Breast epithelium (tissue), 4 donors: Measurements from ENCODE around the gene TSPEAR. TPM values are rescaled to one million over a fixed set of nuclear protein-coding genes. Genes with fewer than 3 reads are reported as not detected.

ENCODE experiments used
- DNase-seq, 2 donors: peaks; one replicate each; pipeline ENCODE4 v3.0.0-alpha.2; 2019; ENCODE audit warnings: low spot score in 2 of 2
- H3K27ac ChIP-seq, 2 donors: fragments of 200-600 bp; sonication (generic) in 1 of 2; one replicate each; pipeline ENCODE4 v1.5.1; 2016 to 2019; ENCODE audit warnings: mild to moderate bottlenecking in 1 of 2
- H3K27me3 ChIP-seq, 2 donors: fragments of 200-600 bp; sonication (generic) in 1 of 2; one replicate each; pipeline versions ENCODE4 v1.5.1 to v1.6.0; 2017 to 2019; ENCODE audit warnings: control low read depth in 1 of 2, mild to moderate bottlenecking in 1 of 2
- H3K36me3 ChIP-seq: fragments of 200-600 bp; one replicate; pipeline ENCODE4 v1.5.1; 2019
- H3K4me1 ChIP-seq, 2 donors: fragments of 200-600 bp; sonication (generic); one replicate each; pipeline ENCODE4 v1.5.1; 2016 to 2019; ENCODE audit warnings: control low read depth in 1 of 2
- H3K4me3 ChIP-seq, 3 donors: fragments of 200-600 bp; sonication (generic); 1 replicate in 2 of 3; 2 replicates in 1 of 3; pipeline ENCODE4 v1.5.1; 2016 to 2019; ENCODE audit warnings: mild to moderate bottlenecking in 3 of 3, moderate library complexity in 2 of 3
- H3K9me3 ChIP-seq, 2 donors: fragments of 200-600 bp; sonication (generic) in 1 of 2; one replicate each; pipeline ENCODE4 v1.5.1; 2016 to 2019; ENCODE audit warnings: control low read depth in 1 of 2
- POLR2A ChIP-seq: fragments of 450-650 bp; IDR thresholded peaks from one replicate; pipeline ENCODE4 v1.6.1; 2016; ENCODE audit warnings: antibody characterized with exemption, mild to moderate bottlenecking, moderate library complexity
- POLR2AphosphoS5 ChIP-seq, 3 donors: sonication (generic); formaldehyde crosslinking; IDR thresholded peaks; one replicate each; pipeline ENCODE4 v1.6.1; 2017; ENCODE audit warnings: antibody characterized with exemption in 3 of 3
- intact Hi-C: fragments of 100-400 bp; cut with DNase I; formaldehyde crosslinking; loops from one replicate; pipeline ENCODE4 v1.15.1; 2023; ENCODE audit warnings: low total_unique reads
- total RNA-seq, 3 donors: library from RNA; depleted of rRNA; stranded (reverse); fragments of >200 nt; gene quantifications; one replicate each; pipeline ENCODE4 v1.1.0, GENCODE V29; 2016
- TF ChIP-seq, protein P1 (sequence below), 3 donors: fragments of 450-650 bp; IDR thresholded peaks; one replicate each; pipeline ENCODE4 v1.5.1; 2016 to 2017; ENCODE audit warnings: antibody characterized with exemption in 3 of 3, mild to moderate bottlenecking in 3 of 3, moderate library complexity in 3 of 3

TSPEAR gene
- total RNA-seq, 3 donors from 2014 or later = 0.15 TPM; not detected in 2

DNA sequence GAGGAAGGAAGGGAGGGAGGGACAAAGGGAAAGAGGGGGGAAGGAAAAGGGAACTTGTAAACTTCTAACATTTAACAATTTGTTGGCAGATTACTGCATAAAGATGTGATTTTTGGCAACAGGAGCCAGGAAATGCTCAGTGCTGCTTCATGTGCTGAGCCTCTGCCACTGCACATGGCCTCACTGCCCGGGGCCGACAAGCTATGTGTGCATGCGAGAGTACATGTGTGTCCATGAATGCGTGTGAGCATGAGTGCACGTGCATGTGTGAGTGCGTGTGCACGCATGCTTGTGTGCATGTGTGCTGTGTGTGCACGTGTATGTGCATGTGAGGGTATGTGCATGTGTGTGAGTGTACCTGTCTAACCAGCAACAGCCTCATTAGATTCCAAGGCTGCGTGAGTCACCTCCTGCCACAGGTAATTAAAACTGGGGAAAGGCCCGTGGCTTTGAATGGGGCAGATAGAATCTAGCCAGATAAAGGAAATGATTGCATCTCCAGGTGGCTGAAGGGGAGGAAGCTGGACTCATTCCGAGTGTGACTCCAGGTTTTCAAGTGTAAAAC lies 41.4 kb upstream of the TSPEAR start:
- H3K4me3 ChIP-seq = no peak overlapping the region
- H3K4me1 ChIP-seq = no peaks in the 10 kb centered on the region
- intact Hi-C loops = no loop called here
- no peak for DNase-seq
- TF ChIP-seq, protein P1, sequence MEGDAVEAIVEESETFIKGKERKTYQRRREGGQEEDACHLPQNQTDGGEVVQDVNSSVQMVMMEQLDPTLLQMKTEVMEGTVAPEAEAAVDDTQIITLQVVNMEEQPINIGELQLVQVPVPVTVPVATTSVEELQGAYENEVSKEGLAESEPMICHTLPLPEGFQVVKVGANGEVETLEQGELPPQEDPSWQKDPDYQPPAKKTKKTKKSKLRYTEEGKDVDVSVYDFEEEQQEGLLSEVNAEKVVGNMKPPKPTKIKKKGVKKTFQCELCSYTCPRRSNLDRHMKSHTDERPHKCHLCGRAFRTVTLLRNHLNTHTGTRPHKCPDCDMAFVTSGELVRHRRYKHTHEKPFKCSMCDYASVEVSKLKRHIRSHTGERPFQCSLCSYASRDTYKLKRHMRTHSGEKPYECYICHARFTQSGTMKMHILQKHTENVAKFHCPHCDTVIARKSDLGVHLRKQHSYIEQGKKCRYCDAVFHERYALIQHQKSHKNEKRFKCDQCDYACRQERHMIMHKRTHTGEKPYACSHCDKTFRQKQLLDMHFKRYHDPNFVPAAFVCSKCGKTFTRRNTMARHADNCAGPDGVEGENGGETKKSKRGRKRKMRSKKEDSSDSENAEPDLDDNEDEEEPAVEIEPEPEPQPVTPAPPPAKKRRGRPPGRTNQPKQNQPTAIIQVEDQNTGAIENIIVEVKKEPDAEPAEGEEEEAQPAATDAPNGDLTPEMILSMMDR (IDR thresholded peaks at IDR 0.05) = no peak
- TF ChIP-seq POLR2A (no peak), POLR2AphosphoS5 (IDR thresholded peaks at IDR 0.05) (no peak)
- H3K36me3 ChIP-seq = no peaks in the 10 kb centered on the region
- peaks cover 0 to 17% of the 10 kb centered on the region in 2 donors for H3K27me3 ChIP-seq
- peaks cover 0 to 2% of the 10 kb centered on the region in 2 donors for H3K9me3 ChIP-seq
- no peak overlapping the region for H3K27ac ChIP-seq

DNA sequence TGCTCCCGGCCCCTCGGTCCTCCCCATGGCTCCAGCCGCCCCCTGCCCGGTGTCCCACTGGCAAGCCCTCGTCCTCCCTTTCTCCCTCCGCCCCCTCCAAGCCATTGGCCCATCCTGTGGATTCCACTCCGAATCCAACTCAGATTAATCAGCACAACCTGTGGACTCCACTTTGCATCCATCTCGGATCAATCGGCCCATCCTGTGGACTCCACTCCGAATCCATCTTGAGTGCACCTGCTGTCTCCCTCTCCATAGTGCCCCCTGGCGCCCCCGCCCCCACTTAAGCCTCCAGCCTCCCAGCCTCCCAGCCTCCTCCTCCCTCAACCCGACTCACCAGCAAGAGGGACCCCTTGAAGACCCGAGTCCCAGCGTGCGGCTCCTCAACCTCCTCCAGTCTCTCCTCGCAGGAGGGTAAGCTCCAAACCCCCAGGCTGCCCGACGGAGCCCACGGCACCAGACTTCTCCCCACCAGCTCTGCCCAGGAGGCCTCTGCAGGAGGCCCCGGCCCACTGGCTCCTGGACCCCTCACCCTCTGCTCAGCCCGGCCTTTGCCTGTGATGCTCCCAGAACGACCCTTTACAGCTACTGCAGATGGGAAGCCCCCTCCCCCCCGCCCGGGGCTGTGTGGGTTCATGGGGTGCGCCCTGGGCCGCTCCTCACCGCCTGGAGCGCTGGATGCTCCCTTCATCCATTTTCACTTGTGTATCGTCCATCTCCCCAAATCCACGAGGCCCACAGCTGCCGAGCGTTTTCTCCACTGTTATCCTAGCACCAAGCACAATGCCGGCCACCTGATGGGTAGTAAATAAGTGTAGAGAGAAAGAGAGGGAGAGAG lies 40.6 kb upstream of the TSPEAR start:
- intact Hi-C loops = no loop called here
- Histone ChIP-seq H3K27ac (no peak overlapping the region), H3K36me3 (no peaks in the 10 kb centered on the region), H3K9me3 (no peaks in the 10 kb centered on the region), H3K4me1 (no peaks in the 10 kb centered on the region), H3K27me3 (peaks cover 0 to 17% of the 10 kb centered on the region in 2 donors), H3K4me3 (no peak overlapping the region)
- TF ChIP-seq, protein P1 (IDR thresholded peaks at IDR 0.05) = no peak
- no peak for TF ChIP-seq POLR2A
- TF ChIP-seq POLR2AphosphoS5 (IDR thresholded peaks at IDR 0.05) = no peak
- DNase-seq = no peak

DNA sequence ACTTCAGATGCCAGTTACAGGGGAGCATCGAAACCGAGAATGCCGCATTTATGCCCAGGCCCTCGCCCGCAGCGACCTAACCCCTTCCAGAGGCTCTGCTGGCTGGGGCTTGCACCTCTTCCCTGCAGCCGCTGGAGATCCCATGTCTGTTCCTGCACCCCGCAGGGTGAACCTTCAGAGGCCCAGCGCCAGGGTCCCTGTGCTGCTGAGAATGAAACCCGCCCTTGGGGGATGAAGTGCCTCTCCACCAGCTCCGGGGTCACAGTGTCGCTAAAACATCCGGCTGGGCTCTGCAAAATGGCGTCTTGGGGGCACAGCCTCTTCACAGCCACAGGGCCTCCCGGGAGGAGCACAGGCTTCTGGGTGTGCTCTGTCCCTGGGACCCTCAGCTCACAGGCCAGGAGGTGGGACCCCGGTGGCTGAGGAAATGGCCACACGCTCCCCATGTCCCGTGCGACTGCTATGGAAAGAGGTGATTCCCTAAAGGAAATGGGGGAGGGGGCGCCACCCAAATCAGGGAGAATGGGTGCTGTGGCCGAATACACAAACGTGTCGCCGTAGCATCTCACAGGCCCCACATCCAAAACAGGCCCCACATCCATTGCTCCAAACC lies 39.9 kb upstream of the TSPEAR start:
- H3K4me3 ChIP-seq = no peak overlapping the region
- DNase-seq = no peak
- intact Hi-C loops = no loop called here

DNA sequence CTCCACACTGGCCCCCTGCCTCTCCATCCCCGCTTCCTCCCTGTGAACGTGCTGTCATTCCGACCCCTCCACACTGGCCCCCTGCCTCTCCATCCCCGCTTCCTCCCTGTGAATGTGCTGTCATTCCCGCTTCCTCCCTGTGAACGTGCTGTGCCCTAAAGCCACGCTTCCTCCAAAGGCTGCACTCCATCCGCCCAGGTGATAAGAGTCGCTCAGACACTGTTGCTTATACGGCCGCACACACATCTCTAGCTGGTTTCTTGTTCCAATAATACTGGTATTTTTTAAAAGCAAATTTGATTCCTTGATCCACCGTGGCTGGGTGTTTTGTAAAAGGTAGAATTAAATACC lies 39.3 kb upstream of the TSPEAR start:
- intact Hi-C loops = no loop called here
- TF ChIP-seq POLR2AphosphoS5 (IDR thresholded peaks at IDR 0.05) (no peak), POLR2A (no peak)
- TF ChIP-seq, protein P1 (IDR thresholded peaks at IDR 0.05) = no peak
- no peaks in the 10 kb centered on the region for H3K36me3 ChIP-seq
- H3K9me3 ChIP-seq = no peaks in the 10 kb centered on the region
- no peak for DNase-seq
- no peak overlapping the region for H3K27ac ChIP-seq
- no peaks in the 10 kb centered on the region for H3K4me1 ChIP-seq
- H3K27me3 ChIP-seq = peaks cover 0 to 17% of the 10 kb centered on the region in 2 donors
- H3K4me3 ChIP-seq = no peak overlapping the region

More for the DNA sequence above, 39.9 kb upstream of the TSPEAR start:
- Histone ChIP-seq H3K36me3 (no peaks in the 10 kb centered on the region), H3K9me3 (no peaks in the 10 kb centered on the region), H3K27me3 (peaks cover 0 to 17% of the 10 kb centered on the region in 2 donors), H3K27ac (no peak overlapping the region), H3K4me1 (no peaks in the 10 kb centered on the region)
- TF ChIP-seq POLR2A (no peak), POLR2AphosphoS5 (IDR thresholded peaks at IDR 0.05) (no peak)
- TF ChIP-seq, protein P1 (IDR thresholded peaks at IDR 0.05) = no peak
